Neutrophil (primary cell): ENCODE data around the gene CARHSP1.

Experiments used
- H3K27ac ChIP-seq: fragments of 200-600 bp; sonication (generic); 2 replicates; pipeline ENCODE4 v1.5.1; 2016; ENCODE audit warnings: mild to moderate bottlenecking, moderate library complexity
- H3K27me3 ChIP-seq: fragments of 200-600 bp; sonication (generic); 2 replicates; pipeline ENCODE4 v1.6.0; 2016; ENCODE audit warnings: mild to moderate bottlenecking
- H3K36me3 ChIP-seq: fragments of 200-600 bp; sonication (generic); 2 replicates; pipeline ENCODE4 v1.5.1; 2017
- H3K4me1 ChIP-seq, 2 experiments: fragments of 200-600 bp in 1 of 2; sonication (generic) in 1 of 2; 1 replicate in 1 of 2; 2 replicates in 1 of 2; pipeline versions ENCODE4 v1.5.1 to v1.6.1; 2013 to 2016; ENCODE audit warnings: low read depth in 1 of 2, low read length in 1 of 2, mild to moderate bottlenecking in 1 of 2, moderate library complexity in 1 of 2; ENCODE audit not compliant: control insufficient read depth in 1 of 2, insufficient read depth in 1 of 2
- H3K4me3 ChIP-seq, 2 experiments: fragments of 200-600 bp in 1 of 2; sonication (generic) in 1 of 2; 1 replicate in 1 of 2; 2 replicates in 1 of 2; pipeline ENCODE4 v1.5.1; 2013 to 2016; ENCODE audit warnings: low read depth in 1 of 2, low read length in 1 of 2, mild to moderate bottlenecking in 1 of 2, moderate library complexity in 1 of 2
- H3K9me3 ChIP-seq: fragments of 200-600 bp; sonication (generic); 2 replicates; pipeline ENCODE4 v1.5.1; 2016
- CTCF ChIP-seq: fragments of 200-600 bp; sonication (generic); IDR thresholded peaks from 2 replicates; pipeline ENCODE4 v1.5.1; 2016; ENCODE audit warnings: antibody characterized with exemption

Gene CARHSP1

DNA sequence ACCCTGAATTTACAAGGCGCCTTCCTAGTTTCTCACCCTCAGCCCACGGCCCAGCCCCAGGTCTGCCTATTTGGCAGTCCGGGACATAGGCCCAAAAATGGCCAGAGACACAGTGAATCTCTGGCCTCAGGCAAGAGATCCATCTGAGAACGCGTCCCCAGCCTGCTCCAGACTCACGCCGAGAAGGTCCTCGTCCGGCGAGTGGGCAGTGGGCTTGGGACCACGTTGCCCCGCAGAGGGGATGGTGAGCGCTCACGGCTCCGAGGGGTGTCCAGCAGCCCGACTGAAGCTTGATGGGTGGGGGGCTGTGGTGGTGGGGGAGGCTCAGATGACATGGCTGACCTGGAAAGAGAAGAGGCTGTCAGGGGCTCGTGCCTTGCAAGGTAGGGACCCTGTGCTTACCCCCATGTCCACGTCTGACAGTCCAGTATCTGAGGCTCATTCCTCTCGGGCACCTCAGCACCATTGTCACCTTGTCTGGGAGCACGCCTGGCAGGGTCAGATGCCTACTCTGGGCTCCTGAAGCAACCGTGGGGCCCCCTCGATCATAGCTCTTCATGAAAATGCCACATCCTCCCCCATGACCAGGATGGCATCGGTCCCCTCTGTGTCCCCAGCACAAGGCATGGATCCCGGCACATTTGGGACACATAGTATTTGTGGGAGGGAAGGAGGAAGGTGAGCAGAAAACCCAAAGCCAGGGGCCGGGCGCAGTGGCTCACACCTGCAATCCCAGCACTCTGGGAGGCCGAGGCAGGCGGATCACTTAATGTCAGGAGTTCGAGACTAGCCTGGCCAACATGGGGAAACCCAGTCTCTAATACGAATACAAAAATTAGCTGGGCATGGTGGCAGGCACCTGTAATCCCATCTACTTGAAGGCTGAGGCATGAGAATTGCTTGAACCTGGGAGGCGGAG is 9.6 kb downstream of the CARHSP1 start:
- no peaks in the 10 kb centered on the region for H3K27me3 ChIP-seq
- H3K4me1 ChIP-seq, result no peaks in the 10 kb centered on the region
- H3K9me3 ChIP-seq, result no peaks in the 10 kb centered on the region
- no peak overlapping the region for H3K27ac ChIP-seq
- no peak for TF ChIP-seq CTCF
- no peak overlapping the region for H3K4me3 ChIP-seq
- peaks cover 52% of the 10 kb centered on the region for H3K36me3 ChIP-seq

DNA sequence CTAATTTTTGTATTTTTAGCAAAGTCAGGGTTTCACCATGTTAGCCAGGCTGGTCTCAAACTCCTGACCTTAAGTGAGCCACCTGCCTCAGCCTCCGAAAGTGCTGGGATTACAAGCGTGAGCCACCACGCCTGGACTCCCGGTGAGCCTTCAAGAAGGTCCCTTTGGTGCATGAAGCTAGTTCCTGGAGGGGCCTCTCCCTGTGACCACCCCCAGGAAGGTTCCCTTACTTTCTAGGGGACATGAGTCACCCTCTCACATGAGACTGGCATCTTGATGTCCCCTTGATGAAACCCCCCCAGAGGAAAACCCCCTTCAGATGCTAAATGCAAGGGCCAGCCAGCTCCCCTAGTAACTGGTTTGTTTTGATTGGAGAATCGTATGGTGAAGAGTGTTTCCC is 12.8 kb downstream of the CARHSP1 start:
- peaks cover under 1 to 4% of the 10 kb centered on the region in 2 experiments for H3K4me1 ChIP-seq
- no peak for TF ChIP-seq CTCF
- no peak overlapping the region for H3K27ac ChIP-seq
- H3K9me3 ChIP-seq, result no peaks in the 10 kb centered on the region
- H3K4me3 ChIP-seq, result no peak overlapping the region
- no peaks in the 10 kb centered on the region for H3K27me3 ChIP-seq
- H3K36me3 ChIP-seq, result peaks cover 70% of the 10 kb centered on the region

- H3K27me3 ChIP-seq, result no peaks in the 10 kb centered on the region
- H3K9me3 ChIP-seq, result no peaks in the 10 kb centered on the region
- peaks cover 8 to 12% of the 10 kb centered on the region in 2 experiments for H3K4me1 ChIP-seq
- H3K36me3 ChIP-seq, result peaks cover 70% of the 10 kb centered on the region
- TF ChIP-seq CTCF, result no peak
- no peak overlapping the region for H3K4me3 ChIP-seq
- no peak overlapping the region for H3K27ac ChIP-seq
These were observed 13.6 kb downstream of the CARHSP1 start for GRCh38 chr16:8855051-8855786.

DNA sequence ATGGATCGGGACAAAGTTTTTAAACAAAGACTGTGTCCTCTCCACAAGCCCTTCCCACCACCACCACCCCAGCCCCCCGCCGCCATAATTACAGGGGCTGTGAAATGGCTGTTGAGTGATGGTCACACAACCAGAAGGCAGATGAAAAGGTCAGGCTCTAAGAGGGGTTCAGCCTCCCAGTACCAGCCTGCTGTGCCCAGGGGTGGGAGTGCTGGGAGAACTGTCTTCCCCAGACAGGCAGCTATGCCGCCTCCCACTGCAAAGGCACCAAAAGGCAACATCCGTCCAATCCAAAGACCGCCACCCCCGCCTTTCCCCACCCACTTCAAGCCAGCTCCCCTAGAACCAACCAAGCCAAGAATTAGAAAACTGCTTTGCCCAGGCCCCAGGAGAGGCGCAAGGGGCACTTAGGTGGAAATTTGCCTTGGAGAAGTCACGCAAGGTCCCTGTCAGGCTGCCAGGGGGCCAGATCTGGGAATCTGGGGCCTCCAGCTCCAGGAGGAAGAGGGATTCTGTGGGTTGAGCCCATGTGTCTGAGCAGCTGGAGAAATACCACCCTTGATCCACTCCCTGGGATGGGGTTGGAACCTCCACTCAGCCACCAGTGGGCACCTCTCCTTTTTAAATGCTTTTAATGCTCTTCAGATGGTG is 14.4 kb downstream of the CARHSP1 start:
- H3K27ac ChIP-seq, result no peak overlapping the region
- H3K9me3 ChIP-seq, result no peaks in the 10 kb centered on the region
- H3K27me3 ChIP-seq, result no peaks in the 10 kb centered on the region
- peaks cover 75% of the 10 kb centered on the region for H3K36me3 ChIP-seq
- no peak for TF ChIP-seq CTCF
- no peak overlapping the region for H3K4me3 ChIP-seq
- peaks cover 16 to 20% of the 10 kb centered on the region in 2 experiments for H3K4me1 ChIP-seq

GRCh38 chr16:8853611-8854010 is 15.2 kb downstream of the CARHSP1 start:
- peaks cover 71% of the 10 kb centered on the region for H3K36me3 ChIP-seq
- H3K27ac ChIP-seq, result no peak overlapping the region
- no peak overlapping the region for H3K4me3 ChIP-seq
- no peaks in the 10 kb centered on the region for H3K9me3 ChIP-seq
- peaks cover 23 to 27% of the 10 kb centered on the region in 2 experiments for H3K4me1 ChIP-seq
- TF ChIP-seq CTCF, result no peak
- H3K27me3 ChIP-seq, result no peaks in the 10 kb centered on the region
